Astrocyte (in vitro differentiated cells and primary cell): Measurements from ENCODE around the gene MICALL2. TPM values are rescaled to one million over a fixed set of nuclear protein-coding genes. Genes with fewer than 3 reads are reported as not detected.

ENCODE experiments used
- DNase-seq: peaks from one replicate; pipeline ENCODE4 v3.0.0-alpha.2; 2010; ENCODE audit warnings: low read depth
- FAIRE-seq: peaks from 2 replicates; lab custom pipeline; 2011; peaks lifted over from hg19 to GRCh38; lab: Jason Lieb, UNC
- H2AFZ ChIP-seq: 2 replicates; pipeline ENCODE4 v1.6.0; 2012; ENCODE audit warnings: low read depth, low read length, inconsistent platforms
- H3K27ac ChIP-seq: 2 replicates; pipeline ENCODE4 v1.5.1; 2011; ENCODE audit warnings: low read depth, low read length, inconsistent platforms
- H3K27me3 ChIP-seq: 2 replicates; pipeline ENCODE4 v1.6.0; 2011; ENCODE audit warnings: low read length, inconsistent platforms; ENCODE audit not compliant: insufficient read depth
- H3K36me3 ChIP-seq: 2 replicates; pipeline ENCODE4 v1.5.1; 2011; ENCODE audit warnings: low read length, inconsistent platforms; ENCODE audit not compliant: insufficient read depth
- H3K4me1 ChIP-seq: 2 replicates; pipeline ENCODE4 v1.5.1; 2011; ENCODE audit warnings: low read length, inconsistent platforms; ENCODE audit not compliant: insufficient read depth
- H3K4me2 ChIP-seq: 2 replicates; pipeline ENCODE4 v1.6.0; 2012; ENCODE audit warnings: low read length, inconsistent platforms
- H3K4me3 ChIP-seq: 2 replicates; pipeline ENCODE4 v1.5.1; 2011; ENCODE audit warnings: low read depth, mild to moderate bottlenecking, low read length, inconsistent platforms; ENCODE audit not compliant: insufficient read depth
- H3K79me2 ChIP-seq: 2 replicates; pipeline ENCODE4 v1.6.0; 2012; ENCODE audit warnings: mild to moderate bottlenecking, low read length, inconsistent platforms; ENCODE audit not compliant: insufficient read depth
- H3K9ac ChIP-seq: 2 replicates; pipeline ENCODE4 v1.6.0; 2012; ENCODE audit warnings: mild to moderate bottlenecking, low read length, inconsistent platforms
- H3K9me3 ChIP-seq: 2 replicates; pipeline ENCODE4 v1.5.1; 2012; ENCODE audit warnings: low read depth, mild to moderate bottlenecking, low read length, inconsistent platforms; ENCODE audit not compliant: insufficient read depth
- H4K20me1 ChIP-seq: 2 replicates; pipeline ENCODE4 v1.6.0; 2012; ENCODE audit warnings: low read length, inconsistent platforms; ENCODE audit not compliant: insufficient read depth
- H3K27ac Mint-ChIP-seq: one replicate; pipeline ENCODE4 v1.8.0; 2021; ENCODE audit warnings: mild to moderate bottlenecking, mixed read lengths; ENCODE audit not compliant: unreplicated experiment
- H3K27me3 Mint-ChIP-seq: one replicate; pipeline ENCODE4 v1.8.0; 2021; ENCODE audit warnings: low read depth, mixed read lengths; ENCODE audit not compliant: unreplicated experiment
- H3K36me3 Mint-ChIP-seq: one replicate; pipeline ENCODE4 v1.8.0; 2021; ENCODE audit warnings: low read depth, mixed read lengths; ENCODE audit not compliant: unreplicated experiment
- H3K4me1 Mint-ChIP-seq: one replicate; pipeline ENCODE4 v1.8.0; 2021; ENCODE audit warnings: low read depth, mixed read lengths; ENCODE audit not compliant: unreplicated experiment
- H3K4me3 Mint-ChIP-seq: one replicate; pipeline ENCODE4 v1.8.0; 2021; ENCODE audit warnings: mild to moderate bottlenecking, moderate library complexity, mixed read lengths; ENCODE audit not compliant: unreplicated experiment
- H3K9me3 Mint-ChIP-seq: one replicate; pipeline ENCODE4 v1.8.0; 2021; ENCODE audit warnings: mild to moderate bottlenecking, mixed read lengths; ENCODE audit not compliant: unreplicated experiment
- EZH2 ChIP-seq: IDR thresholded peaks from 2 replicates; pipeline ENCODE4 v1.6.1; 2012; ENCODE audit warnings: mild to moderate bottlenecking, low read length, inconsistent platforms; ENCODE audit not compliant: insufficient read depth
- total RNA-seq: library from RNA; stranded (reverse); gene quantifications from 2 replicates; pipeline ENCODE4 v1.2.1, GENCODE V29; 2021
- TF ChIP-seq, protein P1 (sequence below): IDR thresholded peaks from 2 replicates; pipeline ENCODE4 v1.5.1; 2011; ENCODE audit warnings: low read depth, mild to moderate bottlenecking, inconsistent platforms, low read length, moderate library complexity; ENCODE audit not compliant: insufficient read depth

The MICALL2 gene
- total RNA-seq, 1 donor from 2014 or later = 43.4 TPM

DNA sequence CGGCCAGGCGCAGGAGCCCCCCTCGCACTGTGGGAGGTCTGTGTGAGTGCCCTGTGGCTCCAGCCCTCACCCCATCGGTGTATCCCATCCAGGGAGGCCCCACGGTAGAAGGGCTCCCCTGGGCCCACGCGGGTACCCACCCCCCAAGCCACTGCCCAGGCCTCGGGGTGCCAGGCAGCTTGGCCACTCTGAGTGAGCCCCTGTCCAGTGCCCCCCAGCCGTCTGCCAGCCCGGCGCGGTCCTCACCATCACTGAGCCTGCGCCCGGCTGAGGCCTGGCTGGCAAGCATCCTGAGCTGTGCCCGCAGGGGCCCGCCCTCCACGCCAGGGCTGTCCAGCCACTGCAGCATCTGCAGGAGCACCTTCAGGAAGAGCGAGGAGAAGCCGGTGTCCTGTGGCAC, 19.2 kb upstream of the MICALL2 start:
- Histone ChIP-seq H3K36me3 (peaks cover 1% of the 10 kb centered on the region), H3K27me3 (no peaks in the 10 kb centered on the region), H3K4me3 (no peak overlapping the region), H3K9me3 (no peaks in the 10 kb centered on the region), H4K20me1 (peaks cover 4% of the 10 kb centered on the region), H3K27ac (no peak overlapping the region), H3K9ac (no peak overlapping the region), H2AFZ (no peak overlapping the region), H3K79me2 (no peaks in the 10 kb centered on the region), H3K4me1 (no peaks in the 10 kb centered on the region), H3K4me2 (no peak overlapping the region)
- no peaks in the 10 kb centered on the region for H3K36me3 Mint-ChIP-seq
- no peak for DNase-seq
- no peak for FAIRE-seq
- TF ChIP-seq EZH2 = no peak
- TF ChIP-seq, protein P1, sequence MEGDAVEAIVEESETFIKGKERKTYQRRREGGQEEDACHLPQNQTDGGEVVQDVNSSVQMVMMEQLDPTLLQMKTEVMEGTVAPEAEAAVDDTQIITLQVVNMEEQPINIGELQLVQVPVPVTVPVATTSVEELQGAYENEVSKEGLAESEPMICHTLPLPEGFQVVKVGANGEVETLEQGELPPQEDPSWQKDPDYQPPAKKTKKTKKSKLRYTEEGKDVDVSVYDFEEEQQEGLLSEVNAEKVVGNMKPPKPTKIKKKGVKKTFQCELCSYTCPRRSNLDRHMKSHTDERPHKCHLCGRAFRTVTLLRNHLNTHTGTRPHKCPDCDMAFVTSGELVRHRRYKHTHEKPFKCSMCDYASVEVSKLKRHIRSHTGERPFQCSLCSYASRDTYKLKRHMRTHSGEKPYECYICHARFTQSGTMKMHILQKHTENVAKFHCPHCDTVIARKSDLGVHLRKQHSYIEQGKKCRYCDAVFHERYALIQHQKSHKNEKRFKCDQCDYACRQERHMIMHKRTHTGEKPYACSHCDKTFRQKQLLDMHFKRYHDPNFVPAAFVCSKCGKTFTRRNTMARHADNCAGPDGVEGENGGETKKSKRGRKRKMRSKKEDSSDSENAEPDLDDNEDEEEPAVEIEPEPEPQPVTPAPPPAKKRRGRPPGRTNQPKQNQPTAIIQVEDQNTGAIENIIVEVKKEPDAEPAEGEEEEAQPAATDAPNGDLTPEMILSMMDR = no peak
- H3K9me3 Mint-ChIP-seq = no peaks in the 10 kb centered on the region
- no peaks in the 10 kb centered on the region for H3K4me1 Mint-ChIP-seq
- no peak overlapping the region for H3K4me3 Mint-ChIP-seq
- H3K27me3 Mint-ChIP-seq = no peaks in the 10 kb centered on the region
- H3K27ac Mint-ChIP-seq = no peak overlapping the region

DNA sequence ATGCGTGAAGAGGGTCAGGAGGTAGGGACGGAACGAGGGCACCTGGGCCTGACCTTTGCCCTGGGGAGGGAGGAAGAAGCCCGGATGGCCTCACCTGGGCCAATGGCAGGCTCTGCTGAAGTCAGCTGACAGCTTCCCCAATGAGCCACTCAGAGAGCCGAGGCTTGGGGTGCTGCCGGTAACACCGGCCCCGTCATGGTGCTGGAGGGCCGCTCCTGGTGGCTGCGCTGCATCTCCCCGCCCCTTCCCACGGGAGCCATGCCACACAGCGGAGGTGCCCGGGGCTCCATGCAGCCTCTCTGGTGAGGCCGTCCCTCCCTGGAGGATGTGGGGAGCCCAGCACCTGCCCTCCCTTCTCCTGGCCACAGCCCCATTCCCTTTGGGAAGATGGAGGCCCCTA, 17.6 kb upstream of the MICALL2 start:
- DNase-seq (no peak), FAIRE-seq (no peak)
- Histone ChIP-seq H3K9ac (no peak overlapping the region), H3K9me3 (no peaks in the 10 kb centered on the region), H3K4me3 (no peak overlapping the region), H3K4me1 (no peaks in the 10 kb centered on the region), H3K4me2 (no peak overlapping the region), H4K20me1 (peaks cover 6% of the 10 kb centered on the region), H3K27ac (no peak overlapping the region), H2AFZ (no peak overlapping the region), H3K36me3 (peaks cover 2% of the 10 kb centered on the region), H3K79me2 (no peaks in the 10 kb centered on the region), H3K27me3 (no peaks in the 10 kb centered on the region)
- H3K9me3 Mint-ChIP-seq = no peaks in the 10 kb centered on the region
- TF ChIP-seq EZH2 = no peak
- TF ChIP-seq, protein P1 = no peak
- H3K27ac Mint-ChIP-seq = no peak overlapping the region
- no peak overlapping the region for H3K4me3 Mint-ChIP-seq
- H3K4me1 Mint-ChIP-seq = no peaks in the 10 kb centered on the region
- no peaks in the 10 kb centered on the region for H3K36me3 Mint-ChIP-seq
- H3K27me3 Mint-ChIP-seq = no peaks in the 10 kb centered on the region

DNA sequence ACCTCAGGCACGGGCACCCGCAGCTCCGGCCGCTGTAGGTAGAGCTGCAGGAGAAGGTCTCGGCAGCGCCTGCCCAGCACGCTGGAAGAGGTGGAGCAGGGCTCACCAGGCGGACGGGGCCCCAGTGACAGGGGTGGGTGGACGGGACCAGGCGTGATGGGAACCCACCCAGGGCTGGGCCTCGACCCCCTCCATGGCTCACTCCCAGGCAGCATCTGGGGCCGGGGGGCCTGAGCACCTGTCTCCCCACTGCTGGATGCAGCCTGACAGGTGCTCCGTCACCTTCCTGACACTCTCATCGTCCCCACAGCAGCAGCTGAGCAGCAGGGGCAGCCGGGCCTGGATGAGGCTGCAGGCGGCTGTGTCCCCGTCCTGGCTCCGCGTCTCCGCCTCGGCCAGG, 16.7 kb upstream of the MICALL2 start:
- no peak overlapping the region for H3K4me3 Mint-ChIP-seq
- H4K20me1 ChIP-seq = peaks cover 6% of the 10 kb centered on the region
- peaks cover 2% of the 10 kb centered on the region for H3K36me3 ChIP-seq
- no peak overlapping the region for H2AFZ ChIP-seq
- H3K4me1 ChIP-seq = no peaks in the 10 kb centered on the region
- FAIRE-seq = no peak
- H3K27me3 Mint-ChIP-seq = no peaks in the 10 kb centered on the region
- no peaks in the 10 kb centered on the region for H3K36me3 Mint-ChIP-seq
- no peaks in the 10 kb centered on the region for H3K9me3 Mint-ChIP-seq
- H3K9me3 ChIP-seq = no peaks in the 10 kb centered on the region
- no peak overlapping the region for H3K4me2 ChIP-seq
- H3K79me2 ChIP-seq = no peaks in the 10 kb centered on the region
- DNase-seq = no peak
- no peaks in the 10 kb centered on the region for H3K4me1 Mint-ChIP-seq
- no peak overlapping the region for H3K9ac ChIP-seq
- no peak overlapping the region for H3K27ac Mint-ChIP-seq
- no peak overlapping the region for H3K4me3 ChIP-seq
- H3K27ac ChIP-seq = no peak overlapping the region
- H3K27me3 ChIP-seq = no peaks in the 10 kb centered on the region
- TF ChIP-seq, protein P1 = no peak
- TF ChIP-seq EZH2 = no peak
